Adrenal gland (tissue), 5 donors: ENCODE data around the gene KRT76.

ENCODE experiments used
- CTCF ChIP-seq, 6 experiments: fragments of 450-650 bp in 4 of 6; fragments of 200-600 bp in 2 of 6; sonication (generic) in 1 of 6; IDR thresholded peaks; 1 replicate in 5 of 6; 2 replicates in 1 of 6; pipeline versions ENCODE4 v1.5.1 to v1.8.0; 2016 to 2021; ENCODE audit warnings: antibody characterized with exemption in 6 of 6, mild to moderate bottlenecking in 2 of 6, moderate library complexity in 1 of 6
- POLR2A ChIP-seq, 2 donors: fragments of 450-650 bp; IDR thresholded peaks; one replicate each; pipeline ENCODE4 v1.6.1; 2017; ENCODE audit warnings: antibody characterized with exemption in 2 of 2, mild to moderate bottlenecking in 2 of 2, moderate library complexity in 1 of 2
- donor health status: DM: no; HTN: no; CAD: no.

DNA sequence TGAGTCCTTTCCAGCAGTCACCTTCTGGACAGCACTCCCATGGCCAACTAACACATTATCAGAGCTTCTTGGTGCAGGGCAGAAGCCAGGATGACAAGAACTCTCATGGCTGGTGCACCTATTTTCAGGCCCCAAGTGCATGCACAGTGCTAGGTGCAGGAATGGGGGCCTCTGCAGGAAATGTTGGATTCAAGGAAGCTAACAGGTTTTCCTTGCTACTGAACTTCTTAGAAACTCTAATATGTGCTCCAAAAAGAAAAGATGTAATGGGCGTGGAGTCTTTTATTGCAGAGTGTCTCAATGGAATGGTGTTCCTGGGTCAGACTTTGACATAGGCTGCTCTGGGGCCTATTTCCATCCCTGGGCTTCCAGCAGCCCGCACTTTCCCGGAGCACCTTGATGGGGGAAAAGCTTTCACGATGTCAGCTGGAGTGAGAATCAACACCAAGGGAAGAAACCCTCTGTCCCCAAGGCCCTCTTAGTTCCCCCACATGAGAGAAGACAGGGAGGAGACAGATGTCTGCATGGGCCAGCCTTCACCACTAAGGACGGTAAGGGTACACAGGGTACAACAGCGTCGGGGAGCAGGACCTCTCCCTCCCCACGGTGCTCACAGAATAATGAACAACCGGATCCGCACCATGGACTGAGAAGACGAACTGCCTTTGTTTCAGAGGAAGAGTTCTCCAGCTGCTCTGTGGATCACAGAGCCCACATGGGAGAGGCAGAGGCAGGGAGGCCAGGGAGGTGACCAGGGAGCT lies 11.9 kb upstream of the KRT76 start:
- TF ChIP-seq CTCF (IDR thresholded peaks at IDR 0.05) (no peak), POLR2A (IDR thresholded peaks at IDR 0.05) (no peak)
